Lung (tissue), 12 donors: ENCODE measurements around the gene CARNS1. TPM values are rescaled to one million over a fixed set of nuclear protein-coding genes. Genes with fewer than 3 reads are reported as not detected.

ENCODE experiments used
- ATAC-seq: fragments of 200-7000 bp; cut with Tn5 transposase; one replicate; pipeline ENCODE4 v1.9.1; 2020; ENCODE audit warnings: moderate number of reproducible peaks; ENCODE audit not compliant: insufficient read depth, low FRiP score
- DNase-seq, 3 donors: peaks; one replicate each; pipeline ENCODE4 v3.0.0-alpha.2; 2013 to 2017
- H3K27ac ChIP-seq, 2 donors: one replicate each; pipeline ENCODE4 v1.5.1; 2013; ENCODE audit warnings: mild to moderate bottlenecking in 2 of 2, moderate library complexity in 2 of 2, control low read depth in 1 of 2, inconsistent platforms in 1 of 2, low read depth in 1 of 2, low read length in 1 of 2
- H3K27me3 ChIP-seq, 3 donors: one replicate each; pipeline ENCODE4 v1.5.1; 2013; ENCODE audit warnings: low read length in 2 of 3; ENCODE audit not compliant: control insufficient read depth in 3 of 3, insufficient read depth in 3 of 3
- H3K36me3 ChIP-seq, 4 donors: one replicate each; pipeline ENCODE4 v1.5.1; 2013; ENCODE audit warnings: low read length in 4 of 4, mild to moderate bottlenecking in 1 of 4, moderate library complexity in 1 of 4; ENCODE audit not compliant: control insufficient read depth in 4 of 4, insufficient read depth in 4 of 4
- H3K4me1 ChIP-seq, 5 donors: one replicate each; pipeline ENCODE4 v1.5.1; 2013; ENCODE audit warnings: low read length in 5 of 5, mild to moderate bottlenecking in 2 of 5, moderate library complexity in 1 of 5; ENCODE audit not compliant: control insufficient read depth in 5 of 5, insufficient read depth in 5 of 5
- H3K4me3 ChIP-seq: one replicate; pipeline ENCODE4 v1.5.1; 2013; ENCODE audit warnings: mild to moderate bottlenecking, control low read depth, moderate library complexity
- H3K9ac ChIP-seq, 2 donors: one replicate each; pipeline ENCODE4 v1.5.1; 2013; ENCODE audit warnings: low read length in 2 of 2, control low read depth in 1 of 2; ENCODE audit not compliant: insufficient read depth in 1 of 2
- H3K9me3 ChIP-seq, 4 donors: one replicate each; pipeline ENCODE4 v1.5.1; 2013; ENCODE audit warnings: low read length in 3 of 4, mild to moderate bottlenecking in 1 of 4, moderate library complexity in 1 of 4; ENCODE audit not compliant: control insufficient read depth in 4 of 4, insufficient read depth in 3 of 4
- CTCF ChIP-seq: IDR thresholded peaks from 2 replicates; pipeline ENCODE4 v1.5.1; 2012; ENCODE audit warnings: mild to moderate bottlenecking; ENCODE audit errors: control extremely low read depth, extremely low read depth
- WGBS, 2 donors: extraction: QIAGEN DNeasy Blood & Tissue Kit; methylation state at CpG; one replicate each; pipeline ENCODE4 v1.1.7; 2013; 5-methylcytosine and 5-hydroxymethylcytosine counted together
- polyA plus RNA-seq, 2 donors: library from polyadenylated mRNA; stranded (reverse); fragments of 200-250 nt; gene quantifications; one replicate each; pipeline ENCODE4 v1.2.1, GENCODE V29; 2013
- total RNA-seq, 2 donors: library from RNA; depleted of rRNA in 1 of 2; stranded (reverse); fragments of >200 nt in 1 of 2; gene quantifications; one replicate each; pipeline ENCODE4 v1.2.1, GENCODE V29; 2014 to 2021
- donor health status: control.
- donor health status: control.
- donor health status: Bipolar disorder and iron deficiency.
- donor health status: healthy.
- donor health status: DM: yes; HTN: yes; CAD: no.

Gene CARNS1
- total and polyA plus RNA-seq, 4 donors = 0.15 to 1.7 (median 1.4) TPM

GRCh38 chr11:67420646-67421429, 5.4 kb downstream of the CARNS1 start:
- TF ChIP-seq CTCF = no peak
- H3K9me3 ChIP-seq = peaks cover 0 to 2% (median 0%) of the 10 kb centered on the region in 4 donors
- 1% methylated on average over 72 to 97 of the region's 97 CpGs for WGBS, 2 donors
- H3K9ac ChIP-seq = no peak overlapping the region
- no peaks in the 10 kb centered on the region for H3K36me3 ChIP-seq
- peak overlapping the region; percentile 57 for H3K4me3 ChIP-seq
- H3K4me1 ChIP-seq = peaks cover 0 to 41% (median 12%) of the 10 kb centered on the region in 5 donors
- peak; percentile 97 for ATAC-seq
- H3K27ac ChIP-seq = peak overlapping the region; percentile 92 to 94
- DNase-seq = peak; percentile 95 to 98 (median 96)
- no peaks in the 10 kb centered on the region for H3K27me3 ChIP-seq

- 72 to 77% methylated on average over 22 of the region's 22 CpGs for WGBS, 2 donors
- Histone ChIP-seq H3K27me3 (no peaks in the 10 kb centered on the region), H3K9ac (no peak overlapping the region), H3K4me1 (peaks cover 0 to 37% (median 11%) of the 10 kb centered on the region in 5 donors), H3K9me3 (peaks cover 0 to 2% (median 0%) of the 10 kb centered on the region in 4 donors), H3K36me3 (no peaks in the 10 kb centered on the region), H3K27ac (peak overlapping the region in 1 of 2 donors; percentile 76), H3K4me3 (no peak overlapping the region)
- no peak for TF ChIP-seq CTCF
- no peak for DNase-seq
- no peak for ATAC-seq
Observed at GRCh38 chr11:67421430-67422031, 6.1 kb downstream of the CARNS1 start.

GRCh38 chr11:67422891-67423290, 7.4 kb downstream of the CARNS1 start:
- Histone ChIP-seq H3K27ac (no peak overlapping the region), H3K9ac (no peak overlapping the region), H3K36me3 (no peaks in the 10 kb centered on the region), H3K4me1 (peaks cover 0 to 30% (median 5%) of the 10 kb centered on the region in 5 donors), H3K27me3 (no peaks in the 10 kb centered on the region), H3K9me3 (no peaks in the 10 kb centered on the region), H3K4me3 (no peak overlapping the region)
- ATAC-seq (no peak), DNase-seq (no peak)
- 61 to 65% methylated on average over 6 of the region's 6 CpGs for WGBS, 2 donors
- no peak for TF ChIP-seq CTCF
